HL-60 (cell line): Measurements from ENCODE around the gene AGAP1.

ENCODE experiments used
- POLR2AphosphoS5 ChIP-seq: IDR thresholded peaks from 2 replicates; pipeline ENCODE4 v1.6.1; 2012; ENCODE audit warnings: low read depth
- SPI1 ChIP-seq: IDR thresholded peaks from 2 replicates; pipeline ENCODE4 v1.6.1; 2012; ENCODE audit warnings: low read depth, mild to moderate bottlenecking, borderline replicate concordance
- TF ChIP-seq, protein P1 (sequence below): IDR thresholded peaks from one replicate; pipeline ENCODE4 v1.5.1; 2011; ENCODE audit warnings: low read length, control low read depth, inconsistent platforms; ENCODE audit not compliant: insufficient read depth

DNA sequence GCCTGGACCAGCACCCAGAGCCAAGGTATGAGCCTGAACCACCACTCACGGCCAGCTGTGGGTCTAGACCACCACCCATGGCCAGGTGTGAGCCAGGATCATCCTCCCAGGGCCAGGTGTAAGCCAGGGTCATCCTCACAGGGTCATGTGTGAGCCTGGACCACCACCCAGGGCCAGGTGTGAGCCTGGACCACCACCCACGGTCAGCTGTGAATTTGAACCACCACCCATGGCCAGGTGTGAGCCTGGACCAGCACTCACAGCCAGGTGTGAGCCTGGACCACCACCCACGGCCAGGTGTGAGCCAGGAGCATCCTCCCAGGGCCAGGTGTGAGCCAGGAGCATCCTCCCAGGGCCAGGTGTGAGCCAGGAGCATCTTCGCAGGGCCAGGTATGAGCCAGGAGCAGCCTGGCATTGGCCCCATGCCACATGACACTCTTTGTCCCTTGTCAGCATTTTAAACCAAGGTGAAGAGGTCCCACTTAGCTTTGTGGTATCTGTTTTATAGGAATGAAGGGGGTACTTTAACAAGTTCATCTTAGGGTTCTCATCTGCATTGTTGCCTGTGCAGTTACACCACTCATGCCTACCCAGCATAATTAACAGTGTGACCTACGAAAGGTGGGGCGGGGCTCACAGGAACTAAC, 71.2 kb downstream of the AGAP1 start:
- TF ChIP-seq, protein P1, sequence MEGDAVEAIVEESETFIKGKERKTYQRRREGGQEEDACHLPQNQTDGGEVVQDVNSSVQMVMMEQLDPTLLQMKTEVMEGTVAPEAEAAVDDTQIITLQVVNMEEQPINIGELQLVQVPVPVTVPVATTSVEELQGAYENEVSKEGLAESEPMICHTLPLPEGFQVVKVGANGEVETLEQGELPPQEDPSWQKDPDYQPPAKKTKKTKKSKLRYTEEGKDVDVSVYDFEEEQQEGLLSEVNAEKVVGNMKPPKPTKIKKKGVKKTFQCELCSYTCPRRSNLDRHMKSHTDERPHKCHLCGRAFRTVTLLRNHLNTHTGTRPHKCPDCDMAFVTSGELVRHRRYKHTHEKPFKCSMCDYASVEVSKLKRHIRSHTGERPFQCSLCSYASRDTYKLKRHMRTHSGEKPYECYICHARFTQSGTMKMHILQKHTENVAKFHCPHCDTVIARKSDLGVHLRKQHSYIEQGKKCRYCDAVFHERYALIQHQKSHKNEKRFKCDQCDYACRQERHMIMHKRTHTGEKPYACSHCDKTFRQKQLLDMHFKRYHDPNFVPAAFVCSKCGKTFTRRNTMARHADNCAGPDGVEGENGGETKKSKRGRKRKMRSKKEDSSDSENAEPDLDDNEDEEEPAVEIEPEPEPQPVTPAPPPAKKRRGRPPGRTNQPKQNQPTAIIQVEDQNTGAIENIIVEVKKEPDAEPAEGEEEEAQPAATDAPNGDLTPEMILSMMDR, result no peak
- TF ChIP-seq SPI1 (no peak), POLR2AphosphoS5 (no peak)
